GM21737 (cell line): ENCODE measurements around the gene RCCD1.
A peak's percentile ranks its signal among the peaks of the same experiment; 100 is the strongest.
"Not testable (repeated sequence)": the region's sequence is repeated elsewhere in the genome, so short reads cannot be mapped to it uniquely, and the experiment has no call there.

Source experiments
- ATAC-seq: cut with Tn5 transposase; IDR thresholded peaks from one replicate; pipeline ENCODE4 v1.9.1; 2021; ENCODE audit warnings: mild to moderate bottlenecking, moderate library complexity; ENCODE audit not compliant: unreplicated experiment

Gene RCCD1

GRCh38 chr15:90954712-90955623 is at the start of gene RCCD1:
Gene RCCD1 (plus strand): TSS chr15:90954884. CDS start chr15:90956735, 1,851 bp downstream.
- peak; percentile 89 for ATAC-seq

DNA sequence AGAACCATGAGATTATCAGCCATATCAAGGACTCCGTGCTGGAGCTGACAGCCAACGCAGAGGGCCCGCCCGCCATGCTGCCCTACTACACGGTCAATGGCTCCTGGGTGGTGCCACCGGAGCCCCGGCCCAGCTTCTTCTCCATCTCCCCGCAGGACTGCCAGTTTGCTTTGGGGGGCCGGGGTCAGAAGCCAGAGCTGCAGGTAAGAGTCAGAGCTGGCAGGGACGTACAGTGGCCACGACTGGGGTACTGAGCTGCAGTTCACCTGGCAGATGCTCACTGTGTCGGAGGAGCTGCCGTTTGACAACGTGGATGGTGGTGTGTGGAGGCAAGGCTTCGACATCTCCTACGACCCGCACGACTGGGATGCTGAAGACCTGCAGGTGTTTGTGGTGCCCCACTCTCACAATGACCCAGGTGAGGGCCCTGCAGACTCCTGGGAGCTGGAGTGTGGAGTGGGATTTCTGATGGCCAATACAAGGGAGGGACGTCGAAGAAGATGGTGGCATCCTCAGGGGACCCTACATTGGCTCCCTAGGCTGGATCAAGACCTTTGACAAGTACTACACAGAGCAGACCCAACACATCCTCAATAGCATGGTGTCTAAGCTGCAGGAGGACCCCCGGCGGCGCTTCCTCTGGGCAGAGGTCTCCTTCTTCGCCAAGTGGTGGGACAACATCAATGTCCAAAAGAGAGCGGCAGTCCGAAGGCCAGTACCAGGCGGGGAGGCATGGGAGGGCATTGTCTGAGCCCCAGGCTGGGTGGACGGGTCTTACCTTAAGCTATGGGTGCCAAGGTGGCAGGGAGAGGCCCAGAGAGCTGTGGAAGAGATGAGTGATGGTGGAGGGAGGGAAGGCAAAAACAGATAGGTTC is 49.1 kb upstream of the RCCD1 start:
- ATAC-seq: no peak

GRCh38 chr15:90906181-90906849 is 48.4 kb upstream of the RCCD1 start:
- no peak for ATAC-seq

GRCh38 chr15:90907051-90907660 is 47.5 kb upstream of the RCCD1 start:
- no peak for ATAC-seq

- ATAC-seq: no peak
These were observed 46.7 kb upstream of the RCCD1 start for GRCh38 chr15:90907838-90908507.

DNA sequence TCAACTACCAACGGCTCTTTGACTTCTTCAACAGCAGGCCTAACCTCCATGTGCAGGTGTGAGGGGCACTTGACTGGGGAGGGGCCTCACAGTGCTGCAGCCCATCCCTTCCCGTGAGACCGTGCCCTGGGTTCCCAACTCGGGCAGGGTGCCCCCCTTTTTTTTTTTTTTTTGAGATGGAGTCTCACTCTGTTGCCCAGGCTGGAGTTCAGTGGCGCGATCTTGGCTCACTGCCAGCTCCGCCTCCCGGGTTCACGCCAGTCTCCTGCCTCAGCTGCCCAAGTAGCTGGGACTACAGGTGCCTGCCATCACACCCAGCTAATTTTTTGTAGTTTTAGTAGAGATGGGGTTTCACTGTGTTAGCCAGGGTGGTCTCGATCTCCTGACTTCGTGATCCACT is 45.2 kb upstream of the RCCD1 start:
- ATAC-seq: not testable (repeated sequence)

DNA sequence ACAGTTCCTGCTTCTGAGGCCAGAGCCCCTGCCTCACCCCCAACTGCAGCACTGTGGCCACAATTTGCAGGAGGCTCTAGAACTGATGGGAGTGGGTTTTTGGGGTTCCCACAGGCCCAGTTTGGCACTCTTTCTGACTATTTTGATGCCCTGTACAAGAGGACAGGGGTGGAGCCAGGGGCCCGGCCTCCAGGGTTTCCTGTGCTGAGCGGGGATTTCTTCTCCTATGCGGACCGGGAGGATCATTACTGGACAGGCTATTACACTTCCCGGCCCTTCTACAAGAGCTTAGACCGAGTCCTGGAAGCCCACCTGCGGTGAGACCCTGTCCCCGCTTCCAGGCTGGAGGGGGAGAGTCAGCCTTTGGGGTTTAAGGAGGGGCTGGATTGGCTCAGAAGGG is 44.7 kb upstream of the RCCD1 start:
- ATAC-seq: no peak

DNA sequence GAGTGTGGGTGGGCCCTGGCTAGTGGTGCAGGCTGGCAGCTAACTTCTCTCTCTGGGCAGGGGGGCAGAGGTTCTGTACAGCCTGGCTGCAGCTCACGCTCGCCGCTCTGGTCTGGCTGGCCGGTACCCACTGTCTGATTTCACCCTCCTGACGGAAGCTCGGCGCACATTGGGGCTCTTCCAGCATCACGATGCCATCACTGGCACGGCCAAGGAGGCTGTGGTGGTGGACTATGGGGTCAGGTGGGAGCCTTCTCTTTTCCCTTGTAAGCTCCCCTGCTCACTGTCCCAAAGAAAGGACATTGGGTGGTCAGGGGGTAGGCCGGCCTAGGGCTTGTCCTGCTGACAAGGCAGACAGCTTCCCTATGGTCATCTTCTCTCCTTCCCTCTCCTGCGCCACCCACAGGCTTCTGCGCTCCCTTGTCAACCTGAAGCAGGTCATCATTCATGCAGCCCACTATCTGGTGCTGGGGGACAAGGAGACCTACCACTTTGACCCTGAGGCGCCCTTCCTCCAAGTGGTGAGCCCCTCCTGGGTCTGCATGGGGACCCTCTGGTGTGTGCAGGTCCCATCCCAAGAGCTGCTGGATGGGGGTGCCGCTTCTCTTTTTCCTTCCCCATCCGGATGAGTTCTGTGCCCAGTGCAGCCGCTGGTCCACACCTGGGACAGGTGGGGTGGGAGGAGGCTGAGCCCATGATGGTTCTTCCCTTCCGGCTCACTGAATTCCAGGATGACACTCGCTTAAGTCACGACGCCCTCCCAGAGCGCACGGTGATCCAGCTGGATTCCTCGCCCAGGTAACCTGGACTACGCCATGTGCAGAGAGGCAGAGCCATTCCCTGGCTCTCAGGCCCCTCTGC is 44.0 kb upstream of the RCCD1 start:
- no peak for ATAC-seq

GRCh38 chr15:90911302-90911623 is 43.4 kb upstream of the RCCD1 start:
- no peak for ATAC-seq

DNA sequence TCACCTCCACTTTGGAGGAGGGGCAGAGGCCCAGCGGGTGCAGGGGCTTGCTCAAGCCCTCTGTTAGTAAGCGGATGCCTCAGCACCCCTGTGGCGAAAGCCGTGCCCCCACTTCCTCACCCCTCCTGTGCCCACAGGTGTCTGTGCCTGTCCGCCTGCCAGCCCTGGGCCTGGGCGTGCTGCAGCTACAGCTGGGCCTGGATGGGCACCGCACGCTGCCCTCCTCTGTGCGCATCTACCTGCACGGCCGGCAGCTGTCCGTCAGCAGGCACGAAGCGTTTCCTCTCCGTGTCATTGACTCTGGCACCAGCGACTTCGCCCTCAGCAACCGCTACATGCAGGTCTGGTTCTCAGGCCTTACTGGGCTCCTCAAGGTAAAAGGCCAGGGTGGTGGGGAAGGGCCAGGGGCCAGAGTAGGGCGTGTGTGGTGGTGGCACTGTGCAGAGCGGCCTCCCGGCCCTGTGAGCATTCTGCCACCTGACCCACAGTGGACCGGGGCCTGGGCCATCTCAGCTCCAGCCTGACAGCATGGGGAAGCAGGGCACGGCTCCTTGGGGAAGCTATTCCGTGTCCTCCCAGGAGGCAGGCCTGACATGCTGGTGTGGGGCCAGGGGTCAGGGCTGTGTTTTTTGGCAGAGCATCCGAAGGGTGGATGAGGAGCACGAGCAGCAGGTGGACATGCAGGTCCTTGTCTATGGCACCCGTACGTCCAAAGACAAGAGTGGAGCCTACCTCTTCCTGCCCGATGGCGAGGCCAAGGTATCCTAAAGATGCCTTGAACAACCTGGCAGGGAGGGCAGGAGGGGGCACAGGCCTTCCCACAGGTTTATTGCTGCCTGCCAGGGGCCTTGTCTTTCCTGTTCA is 42.5 kb upstream of the RCCD1 start:
- no peak for ATAC-seq

DNA sequence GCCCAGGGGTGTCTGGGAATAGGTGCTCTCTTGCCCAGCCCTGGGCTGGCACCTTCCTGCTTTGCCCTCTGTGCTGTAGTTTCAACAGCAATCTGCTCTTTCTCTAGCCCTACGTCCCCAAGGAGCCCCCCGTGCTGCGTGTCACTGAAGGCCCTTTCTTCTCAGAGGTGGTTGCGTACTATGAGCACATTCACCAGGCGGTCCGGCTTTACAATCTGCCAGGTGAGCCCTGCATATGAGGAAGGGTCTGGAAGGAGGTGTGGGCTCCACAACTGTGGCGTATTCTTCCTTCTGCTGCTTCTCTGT is 42.0 kb upstream of the RCCD1 start:
- ATAC-seq: no peak

DNA sequence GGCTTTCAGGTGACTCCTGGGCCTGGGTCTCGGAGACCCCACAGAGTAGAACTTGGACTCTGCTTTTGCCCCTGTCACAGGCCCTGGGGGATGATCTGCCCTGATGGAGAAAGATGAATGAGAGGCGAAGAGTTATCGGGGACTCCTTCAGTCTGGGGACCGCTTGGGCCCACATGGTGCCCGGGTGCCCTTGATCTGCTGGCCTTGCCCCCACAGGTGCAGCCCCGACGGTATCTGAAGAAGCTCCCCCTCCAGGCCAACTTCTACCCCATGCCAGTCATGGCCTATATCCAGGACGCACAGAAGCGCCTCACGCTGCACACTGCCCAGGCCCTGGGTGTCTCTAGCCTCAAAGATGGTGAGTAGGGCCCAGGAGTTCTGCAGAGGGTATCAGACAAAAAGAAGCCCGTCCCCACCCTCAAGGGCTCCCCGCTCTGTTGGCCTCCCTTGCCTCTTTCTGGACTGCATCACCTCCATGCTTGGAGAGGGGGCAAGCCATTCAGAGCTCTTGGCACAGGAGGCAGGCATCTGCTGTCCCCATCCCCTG is 41.2 kb upstream of the RCCD1 start:
- ATAC-seq: no peak

DNA sequence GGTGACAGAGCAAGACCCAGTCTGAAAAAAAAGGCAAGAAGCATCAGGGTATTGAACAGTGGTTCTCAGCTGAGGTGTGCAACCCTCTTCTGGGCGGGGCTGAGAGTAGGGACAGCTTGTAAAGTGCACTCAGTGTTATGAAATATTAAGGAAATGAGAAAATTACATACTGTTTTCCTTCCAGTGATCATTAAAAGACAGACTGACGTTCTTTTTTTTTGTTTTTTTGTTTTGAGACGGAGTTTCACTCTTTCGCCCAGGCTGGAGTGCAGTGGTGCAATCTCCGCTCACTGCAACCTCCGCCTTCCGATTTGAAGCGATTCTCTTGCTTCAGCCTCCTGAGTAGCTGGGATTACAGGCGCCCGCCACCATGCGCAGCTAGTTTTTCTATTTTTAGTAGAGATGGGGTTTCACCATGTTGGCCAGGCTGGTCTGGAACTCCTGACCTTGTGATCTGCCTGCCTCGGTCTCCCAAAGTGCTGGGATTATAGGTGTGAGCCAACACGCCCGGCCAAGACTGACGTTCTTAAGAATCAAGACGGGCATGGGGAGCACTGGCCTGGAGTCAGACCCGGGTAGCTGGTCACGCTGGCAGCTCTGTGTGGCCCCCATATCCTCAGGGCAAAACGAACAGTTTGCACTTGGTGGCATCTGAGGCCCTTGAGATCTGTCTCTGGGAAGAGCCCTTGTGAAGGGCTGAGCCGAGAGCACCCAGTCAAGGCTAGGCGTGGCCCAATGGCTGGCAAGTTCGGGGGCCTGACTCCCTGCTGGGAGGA is 40.2 kb upstream of the RCCD1 start:
- no peak for ATAC-seq

DNA sequence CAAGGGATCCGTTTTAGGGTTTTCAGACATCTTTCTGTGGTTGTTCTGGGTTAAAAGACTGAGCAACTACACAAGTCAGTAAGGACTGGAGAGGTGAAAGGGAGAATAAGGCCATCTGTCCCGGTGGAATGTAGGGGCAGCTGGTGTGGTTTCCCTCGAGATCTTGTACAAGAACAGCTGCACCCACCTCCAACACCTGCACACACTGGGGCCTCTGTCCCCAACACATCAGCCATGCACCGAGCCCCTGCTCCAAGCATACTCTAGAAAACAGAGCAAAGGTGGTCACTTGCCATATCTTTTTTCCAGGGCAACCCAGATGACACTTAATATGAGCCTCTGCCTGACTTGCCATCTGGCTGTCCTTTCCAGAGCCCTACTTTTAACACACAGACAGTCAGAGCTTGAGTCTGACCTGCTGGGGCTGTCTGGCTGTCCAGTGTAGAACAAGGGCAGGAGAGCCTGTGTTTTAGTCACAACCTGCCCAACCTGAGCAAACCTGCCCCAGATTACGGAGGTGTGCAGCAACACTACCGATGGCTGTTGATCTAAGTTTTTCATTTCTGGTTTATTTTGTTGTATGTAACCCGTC is 39.4 kb upstream of the RCCD1 start:
- ATAC-seq: no peak

DNA sequence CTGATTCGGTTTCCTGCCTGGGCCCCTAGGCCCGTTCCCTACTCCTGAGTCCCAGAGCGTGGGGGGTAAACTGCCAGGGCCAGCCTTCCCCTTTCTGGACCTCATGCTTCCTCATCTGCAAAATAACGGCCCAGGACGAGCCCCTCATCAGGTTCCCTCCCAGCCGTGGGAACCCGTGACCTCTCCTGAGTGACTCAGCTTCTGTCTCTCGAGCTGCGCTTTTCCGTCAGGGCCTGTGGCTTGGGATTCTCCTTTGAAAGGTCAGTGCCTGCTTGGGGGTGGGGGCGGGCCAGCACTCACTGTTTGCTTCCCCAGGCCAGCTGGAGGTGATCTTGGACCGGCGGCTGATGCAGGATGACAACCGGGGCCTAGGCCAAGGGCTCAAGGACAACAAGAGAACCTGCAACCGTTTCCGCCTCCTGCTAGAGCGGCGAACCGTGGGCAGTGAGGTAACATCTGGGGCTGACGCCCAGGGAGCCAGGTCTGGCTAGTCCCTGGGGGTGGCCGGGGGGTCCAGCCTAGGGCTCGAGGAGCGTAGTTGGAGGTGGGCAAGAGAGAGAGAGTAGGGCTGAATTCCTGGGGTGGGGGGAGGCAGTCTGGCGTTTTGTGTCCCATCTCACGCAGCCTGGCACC is 38.8 kb upstream of the RCCD1 start:
- ATAC-seq: no peak

DNA sequence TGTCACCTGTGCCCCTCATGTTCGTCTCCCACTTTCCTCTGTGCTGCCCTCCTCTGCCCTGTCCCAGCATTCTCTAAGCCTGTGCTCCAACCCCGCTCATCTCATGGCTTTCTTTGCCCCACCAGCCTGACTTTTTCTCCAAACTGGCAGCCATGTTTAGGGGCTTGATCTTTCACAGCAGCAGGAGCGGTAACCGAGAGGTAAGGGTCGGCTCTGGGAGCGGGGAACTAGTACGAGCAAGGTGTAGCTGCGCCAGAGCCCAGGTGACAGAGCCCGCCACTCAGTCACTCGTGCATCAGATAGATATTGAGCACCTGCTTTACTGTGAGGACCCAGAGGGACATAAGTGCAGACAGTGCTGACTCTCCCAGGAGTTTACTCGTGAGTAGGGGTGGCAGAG is 38.2 kb upstream of the RCCD1 start:
- no peak for ATAC-seq

- ATAC-seq: no peak
These were observed 37.1 kb upstream of the RCCD1 start for GRCh38 chr15:90917569-90917968.
